GDM1 (cell line): ENCODE measurements around the gene FABP1.

Experiments
- DNase-seq: peaks from one replicate; lab custom pipeline; 2025; lab: John Stamatoyannopoulos, UW

FABP1 gene

GRCh38 chr2:88136817-88137216 is 9.0 kb upstream of the FABP1 start:
- DNase-seq: no peak

DNA sequence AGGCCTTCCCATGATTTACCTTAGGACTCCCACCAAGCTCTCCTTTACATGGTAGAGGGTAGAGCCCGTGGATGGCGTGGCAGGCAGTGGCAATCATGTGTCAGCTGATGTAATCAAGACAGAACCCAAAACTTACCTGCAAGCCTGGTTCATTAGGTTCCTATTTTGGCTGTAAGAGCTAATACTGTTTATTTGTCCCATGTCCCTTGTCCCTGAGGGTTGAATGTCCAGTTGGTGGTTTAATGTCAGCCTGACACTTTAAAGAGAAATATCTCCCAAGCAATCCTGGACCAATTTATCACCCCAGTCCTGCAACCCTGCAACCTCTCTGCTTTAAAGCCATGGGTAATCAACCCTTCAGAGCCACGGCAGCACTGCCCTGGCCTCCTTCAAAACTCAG is 6.0 kb upstream of the FABP1 start:
- DNase-seq: no peak

- DNase-seq: no peak
These were observed 4.1 kb upstream of the FABP1 start for GRCh38 chr2:88131999-88132368.

DNA sequence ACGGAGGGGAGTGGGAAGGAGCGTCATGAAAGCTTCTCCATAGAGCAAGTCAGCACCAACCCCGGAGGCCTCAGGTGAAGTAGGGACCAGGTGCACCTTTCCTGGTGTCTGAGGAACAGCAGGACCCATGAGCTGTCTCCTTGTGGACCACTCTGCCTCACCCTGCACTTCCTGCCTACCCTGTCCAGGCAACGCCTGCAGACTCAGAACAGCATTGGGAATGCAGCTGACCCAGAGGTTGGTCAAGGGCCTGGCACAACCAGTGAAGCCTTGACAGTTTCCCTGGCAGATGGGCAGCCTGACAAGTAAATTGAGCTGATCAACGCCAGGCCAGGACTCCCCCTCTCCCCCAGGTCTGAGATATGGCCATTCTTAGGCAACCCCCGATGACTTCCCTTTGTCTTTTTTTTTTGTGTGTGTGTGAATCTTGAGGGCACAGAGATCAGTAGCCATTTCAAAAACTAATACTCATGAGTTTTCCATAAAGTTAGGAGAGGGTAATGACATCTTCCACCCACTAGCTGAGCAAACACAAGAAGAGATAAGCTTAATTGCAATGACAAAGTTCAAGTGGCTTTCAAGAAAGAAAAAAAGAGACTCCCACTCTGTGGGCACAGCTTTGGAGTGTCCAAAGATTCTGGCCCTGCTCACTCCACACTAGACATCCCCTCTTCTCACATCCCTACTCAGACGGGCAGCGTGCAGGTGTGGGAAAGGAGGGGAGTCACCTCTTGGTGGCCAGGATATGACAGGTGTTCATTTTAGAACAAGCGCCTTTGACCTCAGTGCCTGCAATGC is 3.5 kb upstream of the FABP1 start:
- DNase-seq: no peak

- no peak for DNase-seq
These were observed 1.6 kb upstream of the FABP1 start for GRCh38 chr2:88129313-88129959.

GRCh38 chr2:88128654-88129312 is 921 bp upstream of the FABP1 start:
- no peak for DNase-seq

DNA sequence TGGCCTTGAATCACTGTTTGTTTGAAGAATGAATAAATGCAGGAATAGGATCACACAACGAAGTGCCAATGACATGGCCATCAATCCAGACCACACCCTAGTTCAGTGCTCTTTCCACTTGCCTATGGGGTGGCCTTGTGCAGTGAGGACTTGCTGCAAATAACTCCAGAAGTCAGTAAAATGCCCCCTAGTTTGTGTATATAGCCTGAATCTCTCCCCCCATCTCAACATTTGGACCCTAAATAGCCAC is 299 bp downstream of the FABP1 start:
- DNase-seq: no peak

DNA sequence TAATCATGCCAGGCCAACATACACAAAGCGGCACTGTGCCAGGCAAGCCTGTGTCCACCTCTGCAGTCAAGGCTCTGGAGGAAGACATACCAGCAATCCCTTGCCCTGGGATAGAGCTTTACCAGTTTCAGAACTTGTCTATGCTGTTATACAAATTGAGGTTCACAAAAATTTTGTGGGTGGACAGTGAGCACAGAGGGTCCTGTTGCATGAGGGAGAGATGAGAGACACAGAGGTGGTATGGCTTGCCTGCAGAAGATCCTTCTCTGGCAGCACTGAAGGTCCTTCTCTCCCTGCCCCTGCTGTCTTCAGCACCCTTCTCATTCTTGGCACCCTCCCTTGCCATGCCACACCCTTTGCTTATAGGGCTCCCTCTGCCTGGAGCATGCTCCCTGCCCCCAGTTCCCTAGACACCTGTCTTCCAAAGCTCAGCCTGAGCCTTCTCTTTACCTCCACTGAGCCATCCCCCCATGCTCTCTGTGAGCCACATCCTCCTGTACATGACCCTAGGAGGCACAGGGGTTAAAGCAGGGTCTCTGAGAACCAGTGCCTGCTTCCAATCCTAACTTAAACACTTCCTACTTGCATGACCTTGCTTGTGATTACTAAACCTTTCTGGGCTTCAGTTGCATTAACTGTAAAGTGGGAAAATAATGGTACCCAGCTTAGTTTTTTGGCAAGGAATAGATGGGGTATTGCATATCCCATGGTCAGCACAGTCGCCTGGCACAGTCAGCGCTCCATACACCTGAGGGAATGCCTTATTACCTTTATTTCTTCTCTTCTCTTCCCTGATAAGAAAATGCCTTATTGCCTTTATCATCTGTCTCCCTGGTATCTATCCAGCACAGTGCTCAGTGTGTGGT is 857 bp downstream of the FABP1 start:
- no peak for DNase-seq

GRCh38 chr2:88125924-88126771 is 1.7 kb downstream of the FABP1 start:
- DNase-seq: no peak

DNA sequence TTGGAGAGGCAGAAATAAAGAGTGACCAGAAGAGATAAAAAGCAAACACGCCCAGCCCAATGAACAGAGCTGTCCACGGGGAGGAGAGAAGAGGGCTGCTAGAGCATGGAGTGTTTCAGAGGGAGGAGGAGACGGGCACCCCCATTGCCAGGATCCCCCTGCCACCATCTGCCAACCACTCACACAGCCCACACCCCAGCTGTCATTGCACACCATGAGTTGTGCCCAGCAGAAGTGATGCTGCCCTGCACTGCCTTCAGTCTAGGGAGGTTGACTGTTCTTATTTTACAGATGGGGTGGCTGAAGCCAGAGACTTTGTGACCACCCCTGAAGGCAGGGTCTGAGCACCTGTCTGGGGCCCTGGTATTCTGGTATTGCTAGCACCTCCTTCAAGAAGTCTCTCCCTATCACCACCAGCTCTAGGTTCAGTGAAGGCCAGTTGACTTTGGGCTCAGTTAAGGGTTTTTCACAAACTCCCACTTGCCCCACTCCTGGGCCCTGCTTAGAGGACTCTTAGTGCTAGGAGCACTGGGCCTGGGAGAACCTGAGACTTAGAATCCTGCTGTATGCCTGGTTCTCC is 2.4 kb downstream of the FABP1 start:
- no peak for DNase-seq

- no peak for DNase-seq
These were observed 3.6 kb downstream of the FABP1 start for GRCh38 chr2:88123975-88124917.

DNA sequence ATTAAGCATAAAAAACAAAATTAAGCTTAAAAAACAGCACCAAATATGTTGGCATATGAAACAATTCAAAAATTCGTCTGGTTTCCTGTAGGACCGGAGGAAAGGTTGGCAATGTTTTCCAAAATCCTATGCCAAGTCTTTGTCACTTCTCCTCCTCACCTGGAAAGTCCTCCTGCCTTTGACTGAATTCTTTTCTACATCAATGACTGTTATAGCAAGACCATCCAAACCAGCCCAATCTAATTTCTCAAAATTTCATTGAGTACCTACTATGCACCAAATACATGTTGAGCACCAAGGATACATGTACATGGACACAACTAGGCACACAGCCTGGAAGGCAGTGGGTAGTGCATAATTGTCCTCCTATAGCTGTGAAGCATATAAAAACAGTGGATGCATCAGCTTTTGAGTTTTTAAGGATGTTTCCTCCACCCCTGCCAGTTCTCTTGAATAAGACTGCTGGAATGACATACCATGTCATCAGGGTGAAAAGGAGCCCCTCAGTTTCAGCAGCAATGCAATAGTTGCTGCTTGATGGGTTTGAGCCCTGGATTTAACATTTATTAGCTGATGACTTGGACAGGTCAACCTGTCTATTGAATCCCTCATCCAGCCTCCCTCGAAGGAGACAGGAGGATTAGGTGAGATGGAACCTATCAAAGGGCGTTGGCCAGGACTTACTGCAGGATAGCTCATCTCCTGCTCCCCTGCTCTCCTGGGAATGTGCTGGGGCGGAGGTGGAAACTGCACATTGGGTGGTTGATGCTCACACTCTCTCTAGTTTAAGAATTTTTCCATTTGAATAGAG is 4.5 kb downstream of the FABP1 start:
- no peak for DNase-seq

- no peak for DNase-seq
These were observed 5.5 kb downstream of the FABP1 start for GRCh38 chr2:88122141-88122884.

DNA sequence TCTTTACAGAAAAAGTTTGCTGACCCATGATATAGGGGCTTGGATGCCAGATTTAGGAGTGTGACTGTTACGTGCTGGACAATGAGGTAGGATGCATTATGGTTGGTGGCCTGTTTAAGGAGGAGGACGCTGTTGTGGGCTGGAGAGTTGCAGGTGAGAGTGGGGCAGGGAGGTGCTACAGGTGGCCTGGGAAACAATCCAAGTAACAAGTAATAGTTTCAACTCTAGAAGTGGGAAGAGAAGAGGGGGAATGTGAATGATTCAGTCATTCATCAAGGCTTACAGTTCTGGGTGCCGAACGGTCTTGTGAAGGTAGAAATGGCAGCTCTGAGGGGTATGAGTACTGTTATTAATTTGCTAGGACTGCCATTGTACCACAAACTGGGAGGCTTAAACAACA is 6.2 kb downstream of the FABP1 start:
- DNase-seq: no peak

GRCh38 chr2:88117973-88118372 is 9.9 kb downstream of the FABP1 start:
- DNase-seq: no peak

DNA sequence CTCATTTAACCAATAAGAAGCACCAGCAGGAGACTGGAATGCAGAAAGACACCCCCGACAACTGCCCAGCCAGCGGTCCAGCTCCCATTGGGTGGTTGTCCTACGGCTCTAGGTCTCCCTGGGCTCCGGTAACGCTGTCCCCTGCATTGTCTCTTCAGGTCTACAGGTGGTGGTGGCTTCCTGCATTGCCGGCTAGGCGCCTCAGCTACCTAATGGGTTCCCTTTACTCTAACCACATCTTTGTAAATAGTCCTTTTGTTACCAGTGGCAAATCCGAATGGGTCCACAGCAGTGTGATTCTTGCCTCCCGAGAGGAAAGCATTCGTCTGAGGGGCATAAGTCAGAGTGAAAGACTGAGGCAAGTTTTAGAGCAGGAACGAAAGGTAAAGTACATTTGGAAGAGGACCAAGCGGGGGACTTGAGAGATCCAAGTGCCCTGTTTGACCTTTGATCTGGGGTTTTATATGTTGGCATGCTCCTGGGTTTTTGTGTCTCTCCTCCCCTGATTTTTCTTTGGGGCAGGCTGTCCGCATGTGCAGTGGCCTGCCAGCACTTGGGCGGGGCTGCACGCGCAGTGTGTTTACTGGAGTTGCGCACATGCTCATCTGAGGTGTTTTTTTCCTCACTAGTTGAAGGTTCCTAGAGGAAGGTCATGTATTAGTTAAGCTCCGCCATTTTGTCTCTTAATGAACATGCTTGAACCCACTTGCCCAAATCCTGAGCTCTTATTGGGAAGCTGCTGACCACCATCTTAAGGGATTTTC is 11.0 kb downstream of the FABP1 start:
- no peak for DNase-seq

DNA sequence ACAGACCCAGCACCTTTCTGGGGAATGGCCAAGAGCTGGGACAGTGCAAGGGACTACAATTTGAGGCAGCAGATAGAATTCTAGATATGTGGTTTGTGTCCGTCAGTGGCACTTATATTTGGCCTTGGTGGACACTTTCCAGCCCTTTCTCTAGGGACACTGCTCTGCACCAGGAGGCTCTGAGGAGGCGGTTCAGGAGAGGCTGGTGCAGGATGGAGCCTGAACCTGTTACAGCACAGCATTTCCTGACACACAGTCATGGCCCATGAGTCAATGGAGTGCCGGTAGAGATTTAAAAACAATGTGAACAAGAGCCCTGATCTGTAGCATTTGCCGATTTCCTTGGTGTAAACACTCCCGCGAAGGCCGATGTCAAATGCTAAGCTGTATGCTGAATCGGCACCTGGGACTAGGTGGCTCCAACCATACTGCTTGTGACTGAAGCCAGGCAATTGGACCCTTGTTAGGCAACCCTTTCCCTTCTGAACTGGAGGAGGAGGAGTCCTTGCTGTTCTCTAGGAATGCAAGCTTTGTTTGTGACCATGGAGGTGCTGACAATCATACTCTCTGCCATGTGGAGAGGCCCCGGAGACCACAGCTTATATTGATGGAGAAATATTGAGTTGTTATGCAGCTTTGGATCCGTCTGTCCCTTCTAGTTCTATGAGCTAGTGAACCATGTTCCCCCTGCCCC is 11.9 kb downstream of the FABP1 start:
- DNase-seq: no peak
